NCI-H524 (cell line): ENCODE results near the gene CIAPIN1.
"Not testable (repeated sequence)": the region's sequence is repeated elsewhere in the genome, so short reads cannot be mapped to it uniquely, and the experiment has no call there.

Source experiments
- DNase-seq, 2 experiments: peaks; one replicate each; lab custom pipeline; 2025; lab: John Stamatoyannopoulos, UW

Gene CIAPIN1

GRCh38 chr16:57440551-57440950 is 6.6 kb downstream of the CIAPIN1 start:
- not testable (repeated sequence) for DNase-seq

GRCh38 chr16:57439947-57440346 is 7.2 kb downstream of the CIAPIN1 start:
- DNase-seq = not testable (repeated sequence)

GRCh38 chr16:57435838-57436237 is 11.3 kb downstream of the CIAPIN1 start:
- DNase-seq = no peak

DNA sequence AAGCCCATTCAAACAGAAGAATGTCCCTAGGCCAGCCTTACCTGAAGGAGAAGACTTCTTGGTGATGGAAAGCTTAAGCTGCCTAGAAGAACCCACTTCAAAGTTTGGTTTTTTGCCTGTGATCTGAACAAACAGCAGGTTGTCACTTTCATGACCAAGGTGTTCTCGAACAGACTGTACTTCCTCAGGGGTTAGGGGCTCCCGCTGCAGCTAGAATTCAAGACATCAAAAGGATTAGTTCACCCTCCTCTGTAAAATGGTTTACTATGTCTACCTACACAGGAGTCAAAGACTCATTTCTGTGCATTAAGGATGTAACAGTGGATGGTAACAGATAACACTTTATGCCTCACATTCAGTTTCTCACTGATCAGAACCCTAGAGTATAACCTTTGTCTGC is 13.2 kb downstream of the CIAPIN1 start:
- no peak for DNase-seq

DNA sequence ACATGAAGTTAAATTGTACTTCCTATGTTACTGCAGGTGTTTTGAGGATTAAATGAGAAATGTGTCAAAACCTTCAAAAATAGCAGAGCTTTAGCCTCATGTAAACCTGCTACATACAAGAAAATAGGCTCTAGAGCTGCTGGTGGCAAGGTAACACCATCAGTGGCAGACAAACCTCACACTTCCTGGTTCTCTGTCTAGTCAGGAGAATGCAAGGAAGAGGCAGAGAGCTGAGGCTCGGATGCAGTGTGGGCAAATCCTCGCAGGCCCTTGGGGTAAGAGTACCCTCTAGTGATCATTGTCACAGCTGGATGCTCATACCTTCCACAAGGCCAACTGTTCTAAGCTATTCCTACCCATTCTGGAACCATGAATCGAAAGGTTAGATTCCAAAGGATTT is 14.2 kb downstream of the CIAPIN1 start:
- DNase-seq = no peak

- DNase-seq = no peak
Measured at GRCh38 chr16:57432505-57432904, 14.7 kb downstream of the CIAPIN1 start.

DNA sequence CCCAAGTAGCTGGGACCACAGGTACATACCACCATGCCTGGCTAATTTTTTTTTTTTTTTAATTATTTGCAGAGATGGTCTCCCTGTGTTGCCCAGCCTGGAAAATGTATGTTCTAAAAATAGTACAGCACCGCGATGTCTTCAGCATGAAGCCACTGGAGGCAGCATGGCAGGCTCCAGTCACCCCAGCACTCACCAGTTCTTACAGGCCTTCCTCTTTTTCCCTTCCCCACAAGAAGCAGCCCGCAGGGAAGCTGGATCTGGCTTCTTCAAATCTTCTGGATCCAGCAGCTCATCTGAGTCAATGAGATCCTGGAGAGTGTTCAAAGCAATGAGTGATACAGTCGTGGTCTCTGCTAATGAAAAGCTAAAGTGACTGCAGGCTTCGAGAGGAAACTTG is 16.2 kb downstream of the CIAPIN1 start:
- no peak for DNase-seq

DNA sequence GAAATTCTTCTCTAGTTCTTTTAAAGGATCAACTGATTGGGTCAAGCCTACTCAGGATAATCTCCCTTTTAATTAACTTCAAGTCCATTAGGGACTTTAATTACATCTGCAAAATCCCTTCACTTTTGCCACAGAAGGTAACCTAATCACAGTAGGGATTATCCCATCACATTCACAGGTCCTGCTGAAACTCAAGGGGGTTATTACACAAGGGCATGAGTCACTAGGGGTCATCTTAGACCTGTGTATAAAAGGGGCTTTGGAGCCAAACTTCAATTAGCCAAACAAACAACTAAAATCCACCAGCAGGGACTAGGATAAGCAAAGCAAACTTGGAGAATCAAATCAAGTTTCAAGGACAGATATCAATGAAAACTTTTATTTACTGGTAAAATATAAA is 19.4 kb downstream of the CIAPIN1 start:
- DNase-seq = peak; percentile 62 to 68

GRCh38 chr16:57427307-57427706 is 19.9 kb downstream of the CIAPIN1 start:
- DNase-seq = peak in 1 of 2 experiments; percentile 17

- no peak for DNase-seq
Measured at GRCh38 chr16:57426356-57426755, 20.8 kb downstream of the CIAPIN1 start.

GRCh38 chr16:57424583-57424982 is 22.6 kb downstream of the CIAPIN1 start:
- no peak for DNase-seq

- DNase-seq = no peak
Measured at GRCh38 chr16:57423152-57423551, 24.0 kb downstream of the CIAPIN1 start.

- peak; percentile 39 to 76 for DNase-seq
Measured at GRCh38 chr16:57422026-57422944, 24.9 kb downstream of the CIAPIN1 start.

DNA sequence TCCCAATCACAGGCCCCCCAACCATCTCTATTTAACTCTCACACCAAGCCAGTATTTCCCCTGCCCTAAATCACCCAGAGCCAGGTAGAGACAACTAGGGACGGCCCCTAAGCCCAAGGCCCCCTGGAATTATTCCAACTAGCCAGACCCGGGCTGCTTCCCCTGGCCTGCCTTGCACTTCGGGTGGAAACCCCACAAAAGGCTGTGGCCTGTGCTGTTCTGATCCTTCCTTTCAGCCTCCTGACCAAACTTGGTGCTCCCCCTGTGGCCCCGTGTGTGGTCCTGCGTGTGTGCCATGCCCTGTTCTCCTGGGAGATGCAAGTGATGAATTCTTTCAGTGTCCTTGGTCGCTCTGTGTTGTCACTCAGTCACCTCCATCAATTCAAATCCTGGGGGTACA is 27.7 kb downstream of the CIAPIN1 start:
- no peak for DNase-seq

DNA sequence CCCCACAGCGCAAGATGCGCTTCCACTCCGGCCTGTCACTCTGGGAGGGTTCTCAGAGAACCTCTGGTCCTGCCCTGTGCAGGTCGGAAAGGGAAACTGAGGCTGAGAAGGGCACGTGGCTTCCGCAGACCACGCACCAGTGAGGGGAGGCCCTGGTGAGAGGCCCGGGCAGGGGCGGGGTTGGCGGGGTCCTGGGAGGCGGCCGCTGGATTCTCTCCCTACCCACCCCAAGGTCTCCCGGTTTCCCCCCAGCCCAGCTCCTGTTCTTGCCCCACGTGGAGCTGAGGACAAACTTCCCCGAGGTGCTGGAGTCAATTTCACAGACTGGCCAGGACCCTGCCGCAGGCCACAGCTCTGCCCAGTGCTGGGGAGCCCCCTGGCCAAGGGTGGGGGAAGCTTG is 31.1 kb downstream of the CIAPIN1 start:
- DNase-seq = no peak

- DNase-seq = no peak
Measured at GRCh38 chr16:57413733-57414132, 33.5 kb downstream of the CIAPIN1 start.

DNA sequence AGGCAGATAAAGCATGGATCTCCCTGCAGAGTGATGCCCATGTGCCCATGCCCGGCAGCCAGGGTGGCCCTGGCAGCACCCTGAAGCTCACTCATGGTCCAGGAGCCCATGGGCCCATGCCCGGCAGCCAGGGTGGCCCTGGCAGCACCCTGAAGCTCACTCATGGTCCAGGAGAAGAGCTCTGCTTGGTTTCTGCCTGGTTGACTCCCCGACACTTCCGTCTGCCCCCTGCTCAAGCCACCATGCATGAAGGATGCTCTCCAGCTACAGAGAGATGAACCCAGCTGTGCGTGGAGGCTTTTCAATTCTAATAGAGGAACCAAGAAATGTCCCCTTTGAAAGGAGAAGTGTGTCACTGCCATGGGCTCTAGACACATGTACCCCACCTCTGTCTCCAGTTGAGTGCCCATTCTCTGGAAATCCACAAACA is 33.9 kb downstream of the CIAPIN1 start:
- DNase-seq = no peak

- DNase-seq = no peak
Measured at GRCh38 chr16:57412584-57412983, 34.6 kb downstream of the CIAPIN1 start.

DNA sequence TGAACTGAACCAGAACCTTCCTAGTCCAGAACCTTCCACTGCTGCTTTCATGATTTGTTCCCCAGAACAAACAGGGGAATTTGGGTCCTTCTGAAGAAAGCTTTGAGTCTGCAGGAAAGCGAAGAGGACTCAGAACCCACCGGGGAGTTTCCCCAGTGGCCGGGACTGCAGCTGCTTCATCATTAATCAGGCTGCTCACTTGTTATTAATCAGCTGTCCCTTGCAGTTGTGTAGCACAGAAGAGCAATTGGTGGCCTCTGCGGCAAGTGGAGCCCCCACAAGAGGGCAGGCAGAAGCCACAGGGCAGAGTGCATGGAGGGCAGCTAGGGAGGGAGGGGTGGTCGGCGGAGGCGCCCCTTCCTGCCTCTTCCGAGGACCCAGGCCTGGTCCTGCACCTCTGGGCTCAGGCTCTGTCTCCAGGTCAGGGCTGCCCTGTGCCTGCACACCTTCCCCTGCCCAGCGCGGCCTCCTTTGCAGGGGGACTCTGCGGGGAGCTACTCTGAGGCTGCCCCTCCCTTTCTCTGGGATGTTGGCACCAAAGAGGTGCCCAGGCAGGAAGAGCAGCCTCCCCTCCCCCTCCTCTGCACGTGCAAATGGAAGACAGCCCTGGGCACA is 35.7 kb downstream of the CIAPIN1 start:
- peak in 1 of 2 experiments; percentile 45 for DNase-seq

DNA sequence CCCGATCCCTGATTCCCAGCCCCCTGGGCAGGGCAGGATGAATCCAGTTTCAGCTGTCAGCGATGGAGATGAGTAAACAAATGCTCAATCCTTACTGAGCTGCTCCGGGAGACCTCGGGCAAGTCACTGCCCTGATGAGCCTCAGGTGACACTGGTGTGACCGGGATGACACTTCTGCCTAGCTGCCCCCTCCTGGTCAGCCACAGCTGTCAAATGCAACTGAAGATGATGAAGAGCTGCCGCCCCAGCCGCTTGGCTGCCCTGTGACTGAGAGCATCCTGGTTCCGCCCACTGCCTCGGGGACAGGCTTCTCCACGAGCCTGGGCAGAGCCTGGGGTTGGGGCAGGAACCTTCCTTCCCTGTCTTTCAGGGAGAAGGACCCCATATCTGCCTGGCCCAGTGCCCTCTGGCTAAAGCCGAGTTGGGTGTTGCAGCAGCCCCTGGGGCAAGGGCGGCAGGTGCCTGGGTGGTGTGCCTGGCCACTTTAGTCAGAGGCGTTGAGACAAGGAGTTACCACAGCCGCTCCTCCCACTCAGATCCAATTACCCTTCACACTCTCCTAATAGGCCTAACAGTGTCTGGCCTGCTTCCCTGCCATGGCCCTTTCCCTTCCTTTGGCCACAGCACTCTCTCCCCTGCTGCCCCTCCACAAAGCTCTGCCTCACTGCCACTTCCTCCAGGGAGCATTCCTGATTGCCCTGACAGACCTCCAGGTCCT is 37.2 kb downstream of the CIAPIN1 start:
- peak in 1 of 2 experiments; percentile 54 for DNase-seq

DNA sequence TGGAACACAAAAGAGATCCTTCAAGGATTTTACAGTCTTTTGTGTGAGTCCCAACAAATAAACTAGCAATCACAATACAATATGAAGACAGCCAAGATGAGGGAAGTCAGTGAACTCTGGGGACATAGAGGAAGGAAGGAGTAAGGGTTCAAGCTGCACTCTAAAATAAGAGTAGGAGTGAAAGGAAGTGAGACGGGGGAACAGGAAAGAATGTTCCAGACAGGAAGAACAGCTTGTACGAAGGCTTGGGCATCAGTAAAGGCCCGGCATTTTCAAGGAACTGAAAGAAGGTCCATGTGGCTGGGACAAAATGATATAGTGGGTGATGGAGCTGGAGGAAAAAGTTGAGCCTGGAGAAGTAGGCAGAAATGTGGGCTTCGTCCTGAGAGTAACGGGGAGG is 38.1 kb downstream of the CIAPIN1 start:
- DNase-seq = no peak

DNA sequence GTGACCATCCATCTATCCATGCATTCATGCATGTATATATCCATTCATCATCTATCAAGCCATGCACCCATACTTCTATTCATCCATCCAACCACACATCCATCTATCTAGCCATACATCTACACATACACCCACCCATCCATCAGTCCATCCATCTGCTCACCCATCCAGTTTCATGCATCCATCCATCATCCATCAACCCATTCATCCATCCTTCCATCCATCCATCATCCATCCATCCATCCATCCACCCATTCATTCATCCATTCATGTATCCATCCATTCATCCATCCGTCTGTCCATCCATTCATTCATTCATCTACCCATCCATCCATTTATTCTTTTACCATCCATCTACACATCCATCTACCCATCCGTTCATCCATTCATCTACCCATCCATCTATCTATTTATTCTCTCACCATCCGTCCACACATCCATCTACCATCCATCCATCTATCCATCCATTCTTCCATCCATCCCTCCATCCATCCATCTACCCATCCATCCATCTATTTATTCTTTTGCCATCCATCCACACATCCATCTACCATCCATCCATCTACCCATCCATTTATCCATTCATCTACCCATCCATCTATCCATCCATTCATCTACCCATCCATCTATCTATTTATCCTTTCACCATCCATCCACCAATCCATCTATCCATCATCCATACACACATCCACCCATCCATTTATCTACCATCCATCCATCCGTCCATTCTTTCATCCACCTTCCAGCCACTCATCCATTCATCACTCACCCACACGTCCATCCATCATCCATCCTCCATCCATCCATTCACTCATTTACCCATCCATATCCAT is 39.4 kb downstream of the CIAPIN1 start:
- no peak for DNase-seq
